Measurements from ENCODE around the gene NUDT13.

DNA sequence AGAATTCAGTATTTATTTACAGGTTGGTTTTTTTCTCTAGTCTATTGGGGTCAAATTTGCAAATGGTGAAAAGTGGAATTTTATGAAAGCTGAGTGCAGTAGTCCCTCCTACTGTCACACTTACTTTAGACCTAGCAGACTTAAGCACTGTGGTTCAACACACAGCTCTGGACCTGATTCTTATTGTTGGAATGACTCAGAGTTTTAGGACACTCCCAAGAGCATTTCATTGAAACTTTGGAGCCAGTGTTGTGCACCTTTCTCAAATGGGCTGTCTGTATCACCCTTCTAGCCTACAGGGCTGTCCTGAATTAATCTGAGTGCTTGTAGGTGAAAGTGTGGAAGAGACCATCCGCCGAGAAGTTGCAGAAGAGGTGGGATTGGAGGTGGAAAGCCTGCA, 16.1 kb downstream of the NUDT13 start:
- no peak for TF ChIP-seq FOXM1 (IDR thresholded peaks at IDR 0.05; ENCODE audit: borderline replicate concordance)
- TF ChIP-seq TARDBP (IDR thresholded peaks at IDR 0.05): no peak
- no peak for TF ChIP-seq BHLHE40 (IDR thresholded peaks at IDR 0.05; ENCODE audit: borderline replicate concordance)
- no peak for TF ChIP-seq ARNT (IDR thresholded peaks at IDR 0.05)
- no peak for TF ChIP-seq SP1 (IDR thresholded peaks at IDR 0.05)
- TF ChIP-seq SUZ12 (IDR thresholded peaks at IDR 0.05): no peak
- TF ChIP-seq ELF4 (IDR thresholded peaks at IDR 0.05): no peak

All from HEK293T (cell line).